T-helper 1 cell treated with Interleukin-12 subunit alpha and Interleukin-12 subunit beta and Interleukin-4 antibody, amounts not matched to agents 30 ng/mL and 1 ng/mL, for 36 hours (primary cell): ENCODE results near the gene OR13C5. TPM values are rescaled to one million over a fixed set of nuclear protein-coding genes. Genes with fewer than 3 reads are reported as not detected.
"Not testable (repeated sequence)": the region's sequence is repeated elsewhere in the genome, so short reads cannot be mapped to it uniquely, and the experiment has no call there.

Source experiments
- intact Hi-C: fragments of 100-400 bp; cut with micrococcal nuclease; formaldehyde crosslinking; loops from one replicate; pipeline ENCODE4 v1.15.1; 2024
- total RNA-seq: library from RNA; stranded (reverse); gene quantifications from 2 replicates; pipeline ENCODE4 v1.2.3, GENCODE V29; 2022

OR13C5 gene, protein sequence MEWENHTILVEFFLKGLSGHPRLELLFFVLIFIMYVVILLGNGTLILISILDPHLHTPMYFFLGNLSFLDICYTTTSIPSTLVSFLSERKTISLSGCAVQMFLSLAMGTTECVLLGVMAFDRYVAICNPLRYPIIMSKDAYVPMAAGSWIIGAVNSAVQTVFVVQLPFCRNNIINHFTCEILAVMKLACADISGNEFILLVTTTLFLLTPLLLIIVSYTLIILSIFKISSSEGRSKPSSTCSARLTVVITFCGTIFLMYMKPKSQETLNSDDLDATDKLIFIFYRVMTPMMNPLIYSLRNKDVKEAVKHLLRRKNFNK
- total RNA-seq, result not detected in 2 replicates

DNA sequence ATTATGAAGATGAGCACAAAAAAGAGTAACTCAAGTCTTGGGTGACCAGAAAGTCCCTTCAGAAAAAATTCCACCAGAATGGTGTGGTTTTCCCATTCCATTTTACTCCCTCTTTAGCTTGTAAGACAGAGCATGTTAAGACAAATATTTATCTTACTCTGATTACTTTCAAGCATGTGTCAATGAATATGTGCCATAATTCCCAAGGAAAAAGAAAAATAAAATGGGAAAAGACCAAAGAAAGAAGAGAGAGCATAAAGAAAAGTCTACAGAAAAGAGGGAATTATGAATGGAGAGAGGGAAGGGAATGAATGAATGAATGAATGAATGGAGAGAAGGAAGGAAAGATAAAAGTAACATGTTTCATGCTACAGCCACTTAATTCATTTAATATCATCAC is at the start of gene OR13C5:
TSS of gene OR13C5 (minus strand) at position 101 of the 400 bp plus-strand sequence. CDS start at position 101, 0 bp downstream.
- intact Hi-C loops, result not testable (repeated sequence)

DNA sequence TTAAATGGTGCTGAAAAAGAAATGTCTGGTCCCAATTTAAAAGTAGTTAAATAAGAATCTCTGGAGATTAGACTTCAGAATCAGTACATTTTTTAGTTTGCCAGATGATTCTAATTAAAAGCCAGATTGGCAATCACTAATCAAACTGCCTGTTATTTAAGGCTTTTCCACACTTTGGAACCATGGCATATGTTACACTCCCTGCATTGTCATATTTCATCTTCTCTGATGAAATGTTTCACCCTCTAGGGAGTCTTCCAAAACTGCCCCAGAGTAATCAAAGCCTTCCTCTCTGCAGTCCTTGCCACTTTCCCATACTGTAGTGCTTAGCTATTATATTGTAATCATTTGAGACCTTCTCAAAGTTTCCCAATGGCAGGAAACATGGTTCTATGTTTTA is 36.2 kb upstream of the OR13C5 start:
- intact Hi-C loops, result no loop called here

DNA sequence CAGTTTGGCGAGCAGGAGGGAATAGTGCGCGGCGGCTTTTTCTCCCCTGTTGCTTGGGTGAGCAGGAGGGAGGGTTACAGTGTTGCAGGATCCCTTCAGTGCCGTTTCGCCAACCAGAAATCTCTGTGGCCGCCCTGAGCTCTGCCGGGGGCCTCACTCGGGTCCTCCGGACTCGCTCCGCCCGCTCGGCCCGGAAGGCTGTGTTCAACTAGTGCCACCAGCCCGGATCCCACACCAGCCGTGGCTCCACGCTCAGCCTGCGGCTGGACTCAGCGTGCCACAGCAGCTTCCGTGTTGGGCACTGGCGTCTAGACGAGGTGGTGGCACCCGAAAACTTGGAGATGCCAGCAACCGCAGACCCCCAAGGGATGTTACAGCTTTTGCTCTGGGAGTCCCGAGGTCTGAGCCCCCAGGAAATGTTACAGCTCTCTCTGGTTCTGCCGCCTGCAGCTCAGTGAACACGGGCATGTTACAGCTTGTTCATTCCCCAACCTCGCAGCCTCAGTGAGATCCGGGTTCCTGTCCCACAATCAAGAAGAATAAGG is 34.8 kb upstream of the OR13C5 start:
- intact Hi-C loops, result no loop called here

DNA sequence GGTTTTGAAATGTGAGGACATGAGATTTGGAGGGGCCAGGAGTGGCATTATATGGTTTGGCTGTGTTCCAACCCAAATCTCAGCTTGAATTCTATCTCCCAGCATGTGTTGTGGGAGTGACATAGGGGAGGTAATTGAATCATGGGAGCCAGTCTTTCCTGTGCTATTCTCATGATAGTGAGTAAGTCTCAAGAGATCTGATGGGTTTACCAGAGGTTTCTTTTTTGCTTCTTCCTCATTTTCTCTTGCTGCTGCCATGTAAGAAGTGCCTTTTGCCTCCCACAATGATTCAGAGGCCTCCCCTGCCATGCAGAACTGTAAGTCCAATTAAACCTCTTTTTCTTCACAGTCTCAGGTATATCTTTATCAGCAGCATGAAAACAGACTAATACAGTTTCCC is 26.8 kb upstream of the OR13C5 start:
- intact Hi-C loops, result not testable (repeated sequence)

DNA sequence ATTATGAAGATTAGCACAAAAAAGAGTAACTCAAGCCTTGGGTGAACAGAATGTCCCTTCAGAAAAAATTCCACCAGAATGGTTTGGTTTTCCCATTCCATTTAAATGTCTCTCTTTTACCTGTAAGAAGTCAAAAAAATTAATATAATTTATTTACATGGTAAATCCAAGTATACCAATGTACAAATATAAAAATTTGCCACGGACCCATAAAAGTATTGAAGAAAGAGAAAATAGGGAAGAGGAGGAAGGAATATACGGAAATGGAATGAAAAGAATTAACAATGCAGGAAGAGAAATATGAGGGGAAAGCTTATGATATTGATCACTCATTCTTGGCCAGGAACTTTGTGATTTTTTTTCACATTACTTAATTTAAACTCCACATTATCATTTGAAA is 18.9 kb upstream of the OR13C5 start, which contains the start of gene OR13C9:
TSS of gene OR13C9 (minus strand) at position 101 of the 400 bp plus-strand sequence. CDS start at position 101, 0 bp downstream.
- intact Hi-C loops, result no loop called here

DNA sequence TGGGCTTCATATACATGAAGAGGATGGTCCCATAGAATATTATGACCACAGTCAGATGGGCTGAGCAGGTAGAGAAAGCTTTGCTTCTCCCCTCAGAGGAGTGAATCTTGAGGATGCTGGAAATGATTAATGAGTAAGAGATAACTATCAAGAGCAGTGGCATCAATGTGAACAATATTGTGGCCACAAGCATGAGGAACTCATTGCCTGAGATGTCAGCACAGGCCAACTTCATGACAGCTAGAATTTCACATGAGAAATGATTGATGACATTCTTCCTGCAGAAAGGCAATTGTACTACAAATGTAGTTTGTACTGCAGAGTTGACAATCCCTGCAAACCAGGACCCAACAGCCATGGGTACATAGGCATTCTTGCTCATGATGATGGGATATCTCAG is 18.2 kb upstream of the OR13C5 start:
- intact Hi-C loops, result no loop called here

DNA sequence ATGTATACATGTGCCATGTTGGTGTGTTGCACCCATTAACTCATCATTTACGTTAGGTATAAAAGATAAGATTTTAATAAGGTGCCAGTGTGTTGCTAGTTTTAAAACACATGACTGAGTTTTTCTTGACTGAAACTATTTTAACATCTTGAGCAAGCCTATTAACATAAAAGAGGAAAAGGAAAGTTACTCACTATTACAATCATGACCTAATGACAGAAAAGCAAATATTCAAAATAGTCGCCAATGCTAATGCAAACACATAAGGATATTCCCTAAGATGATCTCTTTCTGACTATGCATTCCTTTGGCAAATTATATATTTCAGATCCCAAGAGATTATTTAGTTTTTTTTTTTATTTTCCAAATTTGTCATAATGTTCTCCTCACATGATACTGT is 12.0 kb upstream of the OR13C5 start:
- intact Hi-C loops, result no loop called here

DNA sequence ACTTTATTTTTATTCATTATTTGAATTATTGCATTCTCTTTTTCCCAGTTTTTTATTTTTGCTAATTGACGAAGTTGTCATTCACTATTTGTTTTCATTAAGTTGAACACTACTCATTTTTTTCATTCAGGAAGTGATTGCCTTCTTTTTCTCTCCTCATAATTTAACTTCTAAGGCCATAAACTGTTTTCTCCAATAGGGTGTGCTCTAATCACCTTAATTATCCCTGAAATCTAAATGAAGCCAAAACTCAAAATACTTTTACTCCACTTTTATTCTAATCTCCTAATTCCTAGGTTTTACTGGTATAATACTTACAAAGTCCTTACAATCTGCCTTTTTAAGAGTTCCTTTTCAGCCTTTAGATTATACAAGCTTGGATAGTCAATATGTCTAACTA is 9.1 kb upstream of the OR13C5 start:
- intact Hi-C loops, result no loop called here

DNA sequence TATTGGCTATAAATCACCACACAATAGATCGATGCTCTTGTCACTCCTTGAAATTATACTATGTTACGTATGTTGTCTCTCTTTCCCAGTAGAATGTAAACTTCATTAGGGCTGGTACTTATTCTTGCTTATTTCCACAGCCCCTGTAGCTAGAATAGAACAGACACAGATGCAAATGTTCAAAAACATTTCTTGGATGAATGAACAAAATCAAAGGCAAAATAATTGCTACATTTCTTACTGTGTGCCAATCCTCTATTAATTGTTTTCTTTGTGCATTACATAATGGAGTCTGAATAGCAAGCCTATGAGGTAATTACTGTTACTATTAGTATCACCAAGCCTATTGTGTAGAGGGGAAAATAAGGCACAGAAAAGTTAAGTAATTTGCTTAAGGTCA is 6.9 kb upstream of the OR13C5 start:
- intact Hi-C loops, result no loop called here

DNA sequence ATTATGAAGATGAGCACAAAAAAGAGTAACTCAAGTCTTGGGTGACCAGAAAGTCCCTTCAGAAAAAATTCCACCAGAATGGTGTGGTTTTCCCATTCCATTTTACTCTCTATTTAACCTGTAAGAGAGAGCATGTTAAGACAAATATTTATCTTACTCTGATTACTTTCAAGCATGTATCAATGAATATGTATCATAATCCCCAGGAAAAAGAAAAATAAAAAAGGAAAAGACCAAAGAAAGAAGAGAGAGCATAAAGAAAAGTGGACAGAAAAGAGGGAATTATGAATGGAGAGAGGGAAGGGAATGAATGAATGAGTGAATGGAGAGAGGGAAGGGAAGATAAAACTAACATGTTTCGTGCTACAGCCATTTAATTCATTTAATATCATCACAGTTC is 6.3 kb upstream of the OR13C5 start, which contains the start of gene OR13C2:
TSS of gene OR13C2 (minus strand) at position 101 of the 400 bp plus-strand sequence. CDS start at position 101, 0 bp downstream.
- intact Hi-C loops, result not testable (repeated sequence)

DNA sequence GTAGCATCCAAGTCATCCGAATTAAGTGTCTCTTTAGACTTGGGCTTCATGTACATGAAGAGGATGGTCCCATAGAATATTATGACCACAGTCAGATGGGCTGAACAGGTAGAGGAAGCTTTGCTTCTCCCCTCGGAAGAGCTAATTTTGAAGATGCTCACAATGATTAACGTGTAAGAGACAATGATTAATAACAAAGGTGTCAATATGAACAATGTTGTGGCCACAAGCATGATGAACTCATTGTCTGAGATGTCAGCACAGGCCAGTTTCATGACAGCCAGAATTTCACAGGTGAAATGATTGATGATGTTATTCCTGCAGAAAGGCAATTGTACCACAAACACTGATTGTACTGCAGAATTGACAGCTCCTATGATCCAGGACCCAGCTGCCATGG is 5.6 kb upstream of the OR13C5 start:
- intact Hi-C loops, result no loop called here

DNA sequence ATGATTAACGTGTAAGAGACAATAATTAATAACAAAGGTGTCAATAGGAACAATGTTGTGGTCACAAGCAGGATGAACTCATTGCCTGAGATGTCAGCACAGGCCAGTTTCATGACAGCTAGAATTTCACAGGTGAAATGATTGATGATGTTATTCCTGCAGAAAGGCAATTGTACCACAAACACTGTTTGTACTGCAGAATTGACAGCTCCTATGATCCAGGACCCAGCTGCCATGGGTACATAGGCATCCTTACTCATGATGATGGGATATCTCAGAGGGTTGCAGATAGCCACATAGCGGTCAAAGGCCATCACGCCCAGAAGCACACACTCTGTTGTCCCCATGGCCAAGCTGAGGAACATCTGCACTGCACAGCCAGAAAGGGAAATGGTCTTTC is 464 bp downstream of the OR13C5 start:
- intact Hi-C loops, result not testable (repeated sequence)

DNA sequence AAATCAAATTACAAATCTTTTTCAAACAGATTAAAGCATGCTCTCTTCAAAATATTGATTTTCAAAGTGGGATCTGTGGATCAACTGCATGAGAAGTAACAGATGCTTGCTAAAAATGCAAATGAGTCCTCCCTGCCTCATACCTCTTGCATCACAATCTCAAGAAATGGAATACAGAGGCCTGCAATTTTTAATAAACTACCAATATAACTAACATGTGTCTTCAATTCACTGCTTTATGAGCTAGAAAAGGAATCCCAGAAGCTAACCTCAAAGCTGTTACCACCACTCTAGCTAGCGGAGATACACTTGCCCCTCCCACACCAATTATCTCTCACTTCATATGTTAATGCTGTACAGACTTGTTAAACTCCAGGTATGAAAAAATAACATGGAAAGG is 9.6 kb downstream of the OR13C5 start:
- intact Hi-C loops, result no loop called here

DNA sequence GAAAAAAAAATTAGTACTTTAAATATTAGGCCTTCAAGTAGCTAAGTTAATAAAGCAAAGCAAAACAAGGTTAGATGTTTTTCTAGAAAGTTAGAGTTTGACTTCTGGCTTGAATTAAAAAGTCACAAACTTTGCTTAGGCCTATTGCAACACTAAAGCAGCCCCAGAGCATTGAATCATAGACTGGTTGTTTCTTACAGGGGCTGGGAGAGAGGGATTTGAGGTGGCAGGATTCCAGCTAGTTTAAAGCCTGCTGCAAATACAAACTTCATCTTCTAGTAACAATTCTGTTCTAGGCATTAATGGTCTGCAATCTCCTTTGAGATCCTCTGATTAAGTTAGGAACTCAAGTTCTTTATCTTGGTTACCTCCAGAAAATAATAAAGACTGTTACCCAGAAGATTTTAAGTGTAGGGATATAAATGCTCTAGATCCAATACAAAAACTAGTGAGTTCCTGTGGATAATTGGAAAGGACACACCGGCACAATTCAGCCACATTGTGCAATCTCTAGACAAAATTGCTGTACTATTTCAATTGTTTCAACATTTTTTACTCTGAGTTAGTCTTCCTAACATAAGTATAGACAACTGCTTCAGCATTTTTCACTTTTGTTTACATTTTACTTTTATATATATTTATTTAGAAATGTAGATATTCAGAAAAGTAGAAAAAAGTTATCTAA is 12.6 kb downstream of the OR13C5 start:
- intact Hi-C loops, result no loop called here

DNA sequence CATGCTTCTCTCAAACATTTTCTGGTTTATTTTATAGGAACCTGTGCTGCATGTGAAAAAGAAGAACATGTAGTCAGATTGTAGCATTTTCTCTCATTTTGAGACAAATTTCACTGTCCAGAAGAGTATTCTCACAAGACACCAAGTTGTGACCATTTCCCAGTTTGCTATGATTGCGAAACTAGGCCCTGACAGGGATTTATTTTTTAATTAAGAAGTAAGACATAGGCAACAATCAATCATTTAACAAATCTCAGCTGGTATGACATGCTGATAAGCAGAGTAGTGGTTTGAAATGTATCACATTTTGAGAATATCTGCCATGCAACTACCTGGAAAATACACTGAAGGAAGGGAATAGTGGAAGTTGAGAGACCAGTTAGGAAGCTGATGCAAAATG is 18.7 kb downstream of the OR13C5 start:
- intact Hi-C loops, result no loop called here

DNA sequence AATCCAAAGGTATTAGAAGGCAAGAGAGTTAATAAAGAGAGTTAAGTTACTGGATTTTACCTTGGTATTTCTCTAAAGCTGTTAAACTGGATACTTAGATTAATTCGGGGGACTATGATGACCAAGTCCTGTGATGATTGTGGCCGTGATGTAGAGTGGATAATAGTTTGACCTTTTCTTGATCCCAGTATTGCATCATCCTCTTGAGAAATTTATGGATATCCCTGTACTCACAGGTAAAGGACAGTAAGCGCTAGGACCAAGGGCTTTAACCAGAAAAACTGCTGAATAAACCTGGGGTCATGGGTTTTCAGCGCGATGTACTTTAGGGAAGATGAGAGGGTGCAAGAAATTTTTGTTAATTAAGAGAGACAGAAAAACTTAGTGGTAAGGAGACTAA is 21.9 kb downstream of the OR13C5 start:
- intact Hi-C loops, result no loop called here

DNA sequence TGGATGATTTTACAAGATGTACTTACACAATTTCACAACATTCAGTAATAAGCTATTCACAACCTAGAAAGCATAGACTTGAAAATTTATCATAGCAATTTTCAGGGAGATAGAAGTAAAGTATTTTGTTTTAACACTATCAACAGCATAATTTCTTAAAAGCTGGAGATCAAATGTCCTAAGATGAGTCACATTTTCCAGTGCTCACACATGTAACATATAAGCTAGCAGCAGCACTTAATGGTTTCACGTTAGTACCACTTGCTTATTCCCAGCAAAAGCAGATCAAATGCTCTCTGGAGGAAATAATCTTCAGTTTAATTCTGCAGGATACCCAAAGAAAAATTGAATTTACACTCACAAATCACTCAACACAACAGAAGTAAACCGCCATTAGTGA is 23.8 kb downstream of the OR13C5 start:
- intact Hi-C loops, result no loop called here

DNA sequence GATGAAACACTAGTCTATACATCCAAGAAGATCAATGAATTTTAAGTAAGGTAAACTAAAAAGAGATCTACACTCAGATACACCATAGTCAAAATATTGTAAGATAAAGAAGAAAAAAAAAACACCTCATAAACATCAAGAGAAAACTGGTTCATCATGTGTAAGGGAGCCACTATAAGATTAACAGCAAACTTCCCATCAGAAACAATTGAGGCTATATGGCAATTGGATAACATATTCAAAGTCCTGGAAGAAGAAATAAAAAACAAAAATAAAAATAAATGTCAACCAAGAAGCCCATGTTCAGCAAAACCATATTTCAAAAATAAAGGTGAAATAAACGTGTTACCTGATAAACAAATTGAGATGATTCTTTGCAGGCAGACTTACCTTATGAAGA is 26.6 kb downstream of the OR13C5 start:
- intact Hi-C loops, result no loop called here

DNA sequence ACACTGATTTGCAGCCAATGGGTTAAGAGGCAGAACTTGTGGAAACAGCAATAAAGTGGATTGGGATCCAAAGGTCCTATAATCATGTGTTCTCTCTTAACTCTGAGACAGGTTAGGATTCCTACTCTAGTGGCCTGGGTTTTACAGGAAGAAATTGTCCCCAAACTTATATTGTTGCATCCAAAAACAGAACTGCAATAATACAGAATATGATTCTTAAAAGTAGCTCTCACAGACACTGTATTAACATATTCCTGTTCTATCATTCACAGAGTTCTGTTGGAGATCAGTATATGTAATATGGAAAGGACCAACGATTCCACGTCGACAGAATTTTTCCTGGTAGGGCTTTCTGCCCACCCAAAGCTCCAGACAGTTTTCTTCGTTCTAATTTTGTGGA is 30.3 kb downstream of the OR13C5 start, which contains the start of gene OR13C8:
TSS of gene OR13C8 (plus strand) at position 301 of the 400 bp plus-strand sequence. CDS start at position 301, 0 bp downstream.
- intact Hi-C loops, result no loop called here

DNA sequence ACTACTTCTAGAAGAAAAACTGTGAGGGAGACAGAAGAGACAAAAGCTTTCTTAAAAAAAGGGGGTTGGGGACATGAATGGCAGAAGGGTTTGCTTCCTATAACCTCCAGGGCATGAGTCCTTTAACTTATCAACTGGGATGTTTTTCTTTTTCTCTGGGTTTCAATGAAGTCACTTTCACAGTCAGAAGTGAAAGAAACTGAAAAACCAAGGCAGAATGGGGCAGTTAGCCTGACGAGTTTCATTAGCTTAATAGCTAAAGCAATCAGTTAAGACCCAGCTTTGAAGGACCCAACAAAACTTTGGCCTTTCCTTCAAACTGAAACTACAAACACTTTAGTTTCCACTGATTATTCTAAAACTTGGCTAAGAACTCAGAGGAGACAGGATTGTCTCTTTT is 34.9 kb downstream of the OR13C5 start:
- intact Hi-C loops, result no loop called here

DNA sequence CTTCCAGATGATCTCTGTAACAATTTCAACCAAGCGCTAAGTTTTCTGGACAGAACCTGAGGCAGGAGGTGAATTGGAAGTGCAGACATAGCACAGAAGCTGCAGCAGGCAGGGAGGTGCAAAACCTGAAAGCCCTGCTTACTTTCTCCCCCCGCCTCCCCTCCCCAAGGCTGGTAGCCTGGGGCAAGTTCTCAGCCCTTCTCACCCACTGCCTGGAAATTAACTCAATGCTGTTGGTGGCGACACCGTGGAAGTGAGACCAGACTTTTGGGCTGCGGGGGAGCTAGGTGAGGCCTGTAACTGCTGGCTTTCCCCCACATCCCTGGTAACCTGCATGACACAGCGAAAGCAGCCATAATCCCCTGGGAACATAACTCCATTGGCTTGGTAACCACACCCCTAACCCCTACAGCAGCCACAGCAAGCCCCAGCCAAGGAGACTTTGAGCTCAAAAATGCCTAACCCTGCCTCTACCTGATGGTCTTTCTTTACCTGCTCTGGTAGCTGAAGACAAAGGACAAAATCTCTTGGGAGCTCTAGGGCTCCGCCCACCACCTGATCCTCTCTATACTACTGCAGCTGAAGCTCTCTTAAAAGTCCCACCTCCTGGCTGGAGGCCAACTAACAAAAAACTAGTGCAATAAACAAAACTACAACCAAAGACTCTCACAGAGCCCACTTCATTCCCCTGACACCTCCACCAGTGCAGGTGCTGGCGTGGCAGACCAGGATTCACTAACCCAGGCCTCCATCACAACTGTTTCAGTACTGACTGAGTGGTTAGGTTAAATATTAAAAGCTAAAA is 42.2 kb downstream of the OR13C5 start:
- intact Hi-C loops, result no loop called here

DNA sequence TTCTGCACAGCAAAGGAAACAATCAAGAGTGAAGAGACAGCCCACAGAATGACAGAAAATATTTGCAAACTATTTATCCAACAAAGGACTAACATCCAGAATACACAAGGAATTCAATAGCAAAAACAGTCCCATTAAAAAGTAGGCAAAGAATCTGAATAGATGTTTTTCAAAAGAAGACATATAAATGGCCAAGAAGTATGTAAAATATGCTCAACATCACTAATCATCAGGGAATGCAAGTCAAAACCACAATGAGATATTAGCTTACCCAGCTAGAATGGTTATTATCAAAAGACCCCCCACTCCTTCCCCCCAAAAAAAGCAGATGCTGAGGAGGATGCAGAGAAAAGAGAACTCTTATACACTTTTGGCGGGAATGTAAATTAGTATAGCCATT is 43.7 kb downstream of the OR13C5 start:
- intact Hi-C loops, result no loop called here
